HepG2 (cell line): Measurements from ENCODE around the gene SURF2. TPM values are rescaled to one million over a fixed set of nuclear protein-coding genes. Genes with fewer than 3 reads are reported as not detected.
A peak's percentile ranks its signal among the peaks of the same experiment; 100 is the strongest.

Experiments used
- ATAC-seq: fragments of 200-7000 bp; cut with Tn5 transposase; 3 replicates; pipeline ENCODE4 v1.9.1; 2020; ENCODE audit warnings: mild to moderate bottlenecking, moderate library complexity
- BruUV-seq: library from RNA; stranded (reverse); fragments of 400-500 nt; replicated peaks from 2 replicates; lab custom pipeline; 2021; lab: Mats Ljungman, UMichigan
- CTCF ChIA-PET: fragments of 300-600 bp; formaldehyde crosslinking; extraction: SDS; loops from one replicate; lab custom pipeline; 2021; ENCODE audit warnings: low total read pairs, inconsistent platforms, low intra/inter-chr PET ratio; lab: Yijun Ruan, JAX
- POLR2A ChIA-PET: fragments of 350-600 bp; sonication (Branson Sonifier 250); formaldehyde crosslinking; loops from one replicate; lab custom pipeline; 2020; ENCODE audit warnings: antibody characterized with exemption, inconsistent platforms; lab: Yijun Ruan, JAX
- DNase-seq: peaks from one replicate; pipeline ENCODE4 v3.0.0-alpha.2; 2015; ENCODE audit warnings: low spot score
- FAIRE-seq: peaks from 3 replicates; lab custom pipeline; 2011; peaks lifted over from hg19 to GRCh38; lab: Jason Lieb, UNC
- H2AFZ ChIP-seq: one replicate; pipeline ENCODE4 v1.6.1; 2011; ENCODE audit warnings: low read length, inconsistent platforms
- H3K27ac ChIP-seq: fragments of 300-600 bp; 3 replicates; pipeline ENCODE4 v1.8.0; 2011; ENCODE audit warnings: mixed run types, mild to moderate bottlenecking, mixed read lengths, low read length, inconsistent platforms; ENCODE audit not compliant: insufficient read depth; ENCODE audit errors: extremely low read length
- H3K27me3 ChIP-seq, 2 experiments: fragments of 200-600 bp in 1 of 2; 2 replicates in 1 of 2; 3 replicates in 1 of 2; pipeline versions ENCODE4 v1.6.0 to v1.8.0; 2011; ENCODE audit warnings: low read length in 2 of 2, mild to moderate bottlenecking in 2 of 2, moderate library complexity in 2 of 2, inconsistent platforms in 1 of 2; ENCODE audit not compliant: insufficient read depth in 2 of 2, control insufficient read depth in 1 of 2
- H3K36me3 ChIP-seq, 2 experiments: fragments of 200-600 bp in 1 of 2; replicated peaks in 1 of 2; 2 replicates in 1 of 2; 3 replicates in 1 of 2; pipeline versions ENCODE4 v1.5.1 to v1.8.0; 2011; ENCODE audit warnings: low read length in 2 of 2, inconsistent platforms in 1 of 2; ENCODE audit not compliant: insufficient read depth in 2 of 2, control insufficient read depth in 1 of 2
- H3K4me1 ChIP-seq: 2 replicates; pipeline ENCODE4 v1.5.1; 2012; ENCODE audit warnings: low read length, inconsistent platforms; ENCODE audit not compliant: insufficient read depth
- H3K4me2 ChIP-seq: 2 replicates; pipeline ENCODE4 v1.6.0; 2011; ENCODE audit warnings: low read depth, low read length, inconsistent platforms
- H3K4me3 ChIP-seq, 3 experiments: fragments of 200-600 bp in 1 of 3; sonication (generic), shearing (Covaris generic) in 1 of 3; replicated peaks in 1 of 3; 2 replicates each; pipeline ENCODE4 v1.5.1; 2011 to 2016; ENCODE audit warnings: low read length in 3 of 3, inconsistent platforms in 2 of 3, low read depth in 2 of 3, mild to moderate bottlenecking in 2 of 3, control low read depth in 1 of 3, mixed read lengths in 1 of 3; ENCODE audit not compliant: insufficient read depth in 1 of 3
- H3K79me2 ChIP-seq: one replicate; pipeline ENCODE4 v1.6.1; 2011; ENCODE audit warnings: low read length, inconsistent platforms; ENCODE audit not compliant: insufficient read depth
- H3K9ac ChIP-seq: 2 replicates; pipeline ENCODE4 v1.6.0; 2011; ENCODE audit warnings: mild to moderate bottlenecking, low read depth, low read length, inconsistent platforms; ENCODE audit not compliant: insufficient read depth
- H3K9me3 ChIP-seq: 2 replicates; pipeline ENCODE4 v1.5.1; 2012; ENCODE audit warnings: mild to moderate bottlenecking, low read length
- H4K20me1 ChIP-seq: 2 replicates; pipeline ENCODE4 v1.6.0; 2011; ENCODE audit warnings: inconsistent platforms, mild to moderate bottlenecking, low read length, moderate library complexity; ENCODE audit not compliant: insufficient read depth
- DZIP1 ChIP-seq: sonication (generic); formaldehyde crosslinking; IDR thresholded peaks from 2 replicates; pipeline ENCODE4 v1.5.0; 2020; ENCODE audit warnings: mild to moderate bottlenecking, missing genetic modification reagents
- GLI4 ChIP-seq: sonication (generic); formaldehyde crosslinking; IDR thresholded peaks from 2 replicates; pipeline ENCODE4 v1.5.1; 2020; ENCODE audit warnings: missing genetic modification reagents, mild to moderate bottlenecking, moderate library complexity, borderline replicate concordance
- POLR2A ChIP-seq, 2 experiments: IDR thresholded peaks; 2 replicates each; pipeline ENCODE4 v1.6.1; 2011; ENCODE audit warnings: low read depth in 2 of 2, low read length in 2 of 2, mild to moderate bottlenecking in 1 of 2, moderate library complexity in 1 of 2; ENCODE audit not compliant: insufficient read depth in 1 of 2
- RXRB ChIP-seq: IDR thresholded peaks from 2 replicates; pipeline ENCODE4 v1.6.1; 2016; ENCODE audit warnings: borderline replicate concordance, missing genetic modification reagents, missing compliant biosample characterization
- TBX2 ChIP-seq: sonication (generic); formaldehyde crosslinking; IDR thresholded peaks from 2 replicates; pipeline ENCODE4 v1.5.0; 2020; ENCODE audit warnings: missing genetic modification reagents, mild to moderate bottlenecking, borderline replicate concordance
- ZNF550 ChIP-seq: sonication (generic); formaldehyde crosslinking; IDR thresholded peaks from 2 replicates; pipeline ENCODE4 v1.4.0; 2020; ENCODE audit warnings: mild to moderate bottlenecking, missing genetic modification reagents, borderline replicate concordance
- ZNF720 ChIP-seq: sonication (generic); formaldehyde crosslinking; IDR thresholded peaks from 2 replicates; pipeline ENCODE4 v1.4.0; 2020; ENCODE audit warnings: missing genetic modification reagents
- WGBS: methylation state at CpG from one replicate; pipeline ENCODE4 v1.1.6; 2017; ENCODE audit warnings: low lambda C conversion rate; 5-methylcytosine and 5-hydroxymethylcytosine counted together
- in situ Hi-C: cut with HindIII; loops from 2 replicates; pipeline ENCODE4 v1.10.0; 2017; ENCODE audit warnings: low pct_unique_long_range_greater_than_20kb; ENCODE audit not compliant: extremely low pct_ligation_motif_present
- intact Hi-C: fragments of 100-400 bp; cut with micrococcal nuclease; formaldehyde crosslinking; loops from one replicate; pipeline ENCODE4 v1.10.0; 2022; ENCODE audit not compliant: unreplicated experiment
- polyA plus RNA-seq, 8 experiments: library from polyadenylated mRNA; depleted of rRNA in 3 of 8; stranded (reverse) in 7 of 8; unstranded in 1 of 8; fragments of >200 nt; fragmentation: Illumina TruSeq in 4 of 8; extraction: Trizol in 4 of 8; gene quantifications; 2 replicates each; pipeline versions ENCODE4 v1.2.1 to v1.2.3, GENCODE V29; 2011 to 2016; ENCODE audit warnings: low read depth in 4 of 8, missing spikeins in 1 of 8, mixed read lengths in 1 of 8; ENCODE audit not compliant: insufficient read depth in 1 of 8
- total RNA-seq, 5 experiments: library from RNA; depleted of rRNA; stranded (reverse); fragments of >200 nt; fragmentation: Illumina TruSeq; extraction: Trizol; gene quantifications; 2 replicates each; pipeline ENCODE4 v1.2.3, GENCODE V29; 2016; ENCODE audit warnings: low read depth in 1 of 5
- TF ChIP-seq, protein P1 (sequence below): sonication (generic); formaldehyde crosslinking; IDR thresholded peaks from 2 replicates; pipeline ENCODE4 v1.8.1; 2022; ENCODE audit warnings: low read depth, mild to moderate bottlenecking, missing genetic modification reagents
- TF ChIP-seq, protein P2 (sequence below): sonication (generic); formaldehyde crosslinking; IDR thresholded peaks from 2 replicates; pipeline ENCODE4 v1.5.1; 2020; ENCODE audit warnings: missing genetic modification reagents, mild to moderate bottlenecking, borderline replicate concordance
- TF ChIP-seq, protein P3 (sequence below): sonication (generic); formaldehyde crosslinking; conservative IDR thresholded peaks from 2 replicates; pipeline ENCODE4 v1.8.0; 2022; ENCODE audit warnings: missing genetic modification reagents

SURF2 gene
- total and polyA plus RNA-seq, 2 of the 13 experiments (the other 11 are each of a cell fraction or from before 2014, with no cell fraction given): 6.3 to 13.6 TPM

GRCh38 chr9:133345596-133345995, 10.8 kb upstream of the SURF2 start (continued):
- no peak for TF ChIP-seq DZIP1 (CRISPR knock-in tag)

- FAIRE-seq: no peak
- in situ Hi-C loops (no loop called here), intact Hi-C loops (no loop called here)
- H3K9me3 ChIP-seq: no peaks in the 10 kb centered on the region
- peak overlapping the region; percentile 97 for H3K27ac ChIP-seq
- WGBS: 60% methylated on average over 7 of the region's 15 CpGs
- ATAC-seq: peak; percentile 13
- CTCF ChIA-PET: no interaction called here
- H4K20me1 ChIP-seq: peaks cover 11% of the 10 kb centered on the region
- BruUV-seq: no TSS peak
- H3K79me2 ChIP-seq: peaks cover 34% of the 10 kb centered on the region
- POLR2A ChIA-PET: interaction anchor here (0.8 kb wide), 1 partner anchor 9 kb away, joined by 3 read pairs; no protein-coding TSS in a partner anchor
- DNase-seq: no peak
- H3K4me2 ChIP-seq: peak overlapping the region; percentile 97
- peak overlapping the region; percentile 99 for H3K9ac ChIP-seq
- peaks cover 29% of the 10 kb centered on the region for H3K4me1 ChIP-seq
- peak overlapping the region; percentile 82 to 100 (median 91); a peak in 5 of 6 replicates for H3K4me3 ChIP-seq
- H3K27me3 ChIP-seq: no peaks in the 10 kb centered on the region; a peak in 1 of 5 replicates
- H2AFZ ChIP-seq: no peak overlapping the region
- peaks cover 13 to 65% of the 10 kb centered on the region in 2 experiments for H3K36me3 ChIP-seq
- TF ChIP-seq ZNF720 (CRISPR knock-in tag) (no peak), POLR2A (IDR thresholded peaks at IDR 0.05; ENCODE audit: insufficient read depth in 1 of 2, low read depth in 2 of 2, low read length in 2 of 2) (0 out of 4 replicates have a peak, but pooled peaks of 1 of the 2 experiments have one; percentile 13), GLI4 (CRISPR knock-in tag) (0 out of 2 replicates have a peak, but pooled peaks have one; percentile 12), RXRB (CRISPR knock-in tag) (no peak), TBX2 (CRISPR knock-in tag) (no peak), ZNF550 (CRISPR knock-in tag) (0 out of 2 replicates have a peak, but pooled peaks have one; percentile 9)
- TF ChIP-seq, protein P1, sequence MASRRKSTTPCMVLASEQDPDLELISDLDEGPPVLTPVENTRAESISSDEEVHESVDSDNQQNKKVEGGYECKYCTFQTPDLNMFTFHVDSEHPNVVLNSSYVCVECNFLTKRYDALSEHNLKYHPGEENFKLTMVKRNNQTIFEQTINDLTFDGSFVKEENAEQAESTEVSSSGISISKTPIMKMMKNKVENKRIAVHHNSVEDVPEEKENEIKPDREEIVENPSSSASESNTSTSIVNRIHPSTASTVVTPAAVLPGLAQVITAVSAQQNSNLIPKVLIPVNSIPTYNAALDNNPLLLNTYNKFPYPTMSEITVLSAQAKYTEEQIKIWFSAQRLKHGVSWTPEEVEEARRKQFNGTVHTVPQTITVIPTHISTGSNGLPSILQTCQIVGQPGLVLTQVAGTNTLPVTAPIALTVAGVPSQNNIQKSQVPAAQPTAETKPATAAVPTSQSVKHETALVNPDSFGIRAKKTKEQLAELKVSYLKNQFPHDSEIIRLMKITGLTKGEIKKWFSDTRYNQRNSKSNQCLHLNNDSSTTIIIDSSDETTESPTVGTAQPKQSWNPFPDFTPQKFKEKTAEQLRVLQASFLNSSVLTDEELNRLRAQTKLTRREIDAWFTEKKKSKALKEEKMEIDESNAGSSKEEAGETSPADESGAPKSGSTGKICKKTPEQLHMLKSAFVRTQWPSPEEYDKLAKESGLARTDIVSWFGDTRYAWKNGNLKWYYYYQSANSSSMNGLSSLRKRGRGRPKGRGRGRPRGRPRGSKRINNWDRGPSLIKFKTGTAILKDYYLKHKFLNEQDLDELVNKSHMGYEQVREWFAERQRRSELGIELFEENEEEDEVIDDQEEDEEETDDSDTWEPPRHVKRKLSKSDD (CRISPR knock-in tag): no peak
- TF ChIP-seq, protein P2, sequence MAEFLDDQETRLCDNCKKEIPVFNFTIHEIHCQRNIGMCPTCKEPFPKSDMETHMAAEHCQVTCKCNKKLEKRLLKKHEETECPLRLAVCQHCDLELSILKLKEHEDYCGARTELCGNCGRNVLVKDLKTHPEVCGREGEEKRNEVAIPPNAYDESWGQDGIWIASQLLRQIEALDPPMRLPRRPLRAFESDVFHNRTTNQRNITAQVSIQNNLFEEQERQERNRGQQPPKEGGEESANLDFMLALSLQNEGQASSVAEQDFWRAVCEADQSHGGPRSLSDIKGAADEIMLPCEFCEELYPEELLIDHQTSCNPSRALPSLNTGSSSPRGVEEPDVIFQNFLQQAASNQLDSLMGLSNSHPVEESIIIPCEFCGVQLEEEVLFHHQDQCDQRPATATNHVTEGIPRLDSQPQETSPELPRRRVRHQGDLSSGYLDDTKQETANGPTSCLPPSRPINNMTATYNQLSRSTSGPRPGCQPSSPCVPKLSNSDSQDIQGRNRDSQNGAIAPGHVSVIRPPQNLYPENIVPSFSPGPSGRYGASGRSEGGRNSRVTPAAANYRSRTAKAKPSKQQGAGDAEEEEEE (CRISPR knock-in tag): no peak
- TF ChIP-seq, protein P3, sequence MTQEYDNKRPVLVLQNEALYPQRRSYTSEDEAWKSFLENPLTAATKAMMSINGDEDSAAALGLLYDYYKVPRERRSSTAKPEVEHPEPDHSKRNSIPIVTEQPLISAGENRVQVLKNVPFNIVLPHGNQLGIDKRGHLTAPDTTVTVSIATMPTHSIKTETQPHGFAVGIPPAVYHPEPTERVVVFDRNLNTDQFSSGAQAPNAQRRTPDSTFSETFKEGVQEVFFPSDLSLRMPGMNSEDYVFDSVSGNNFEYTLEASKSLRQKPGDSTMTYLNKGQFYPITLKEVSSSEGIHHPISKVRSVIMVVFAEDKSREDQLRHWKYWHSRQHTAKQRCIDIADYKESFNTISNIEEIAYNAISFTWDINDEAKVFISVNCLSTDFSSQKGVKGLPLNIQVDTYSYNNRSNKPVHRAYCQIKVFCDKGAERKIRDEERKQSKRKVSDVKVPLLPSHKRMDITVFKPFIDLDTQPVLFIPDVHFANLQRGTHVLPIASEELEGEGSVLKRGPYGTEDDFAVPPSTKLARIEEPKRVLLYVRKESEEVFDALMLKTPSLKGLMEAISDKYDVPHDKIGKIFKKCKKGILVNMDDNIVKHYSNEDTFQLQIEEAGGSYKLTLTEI (CRISPR knock-in tag): no peak
These were observed 10.1 kb upstream of the SURF2 start for GRCh38 chr9:133346021-133346785.
